ENCODE results near the gene IDUA.

IDUA gene

GRCh38 chr4:1015746-1016145 lies 28.9 kb downstream of the IDUA start:
- DNase-seq (ENCODE audit: low read depth) = no peak

- DNase-seq (ENCODE audit: low read depth) = no peak
Observed at GRCh38 chr4:1017211-1017610, 30.4 kb downstream of the IDUA start.

GRCh38 chr4:1017706-1018105 lies 30.9 kb downstream of the IDUA start:
- DNase-seq (ENCODE audit: low read depth) = no peak

- DNase-seq (ENCODE audit: low read depth) = no peak
Observed at GRCh38 chr4:1018147-1019020, 31.5 kb downstream of the IDUA start.

- DNase-seq (ENCODE audit: low read depth) = no peak
Observed at GRCh38 chr4:1019320-1019719, 32.5 kb downstream of the IDUA start.

- DNase-seq (ENCODE audit: low read depth) = no peak
Observed at GRCh38 chr4:1019729-1020470, 33.1 kb downstream of the IDUA start.

GRCh38 chr4:1021386-1022050 lies 34.7 kb downstream of the IDUA start:
- DNase-seq (ENCODE audit: low read depth) = no peak

- DNase-seq (ENCODE audit: low read depth) = no peak
Observed at GRCh38 chr4:1022051-1022738, 35.4 kb downstream of the IDUA start.

- no peak for DNase-seq (ENCODE audit: low read depth)
Observed at GRCh38 chr4:1022739-1023066, 35.9 kb downstream of the IDUA start.

- DNase-seq (ENCODE audit: low read depth) = no peak
Observed at GRCh38 chr4:1023075-1023640, 36.3 kb downstream of the IDUA start.

- DNase-seq (ENCODE audit: low read depth) = no peak
Observed at GRCh38 chr4:1023895-1024740, 37.3 kb downstream of the IDUA start.

GRCh38 chr4:1024882-1025545 lies 38.2 kb downstream of the IDUA start:
- DNase-seq (ENCODE audit: low read depth) = no peak

- no peak for DNase-seq (ENCODE audit: low read depth)
Observed at GRCh38 chr4:1026115-1026514, 39.3 kb downstream of the IDUA start.

GRCh38 chr4:1027219-1027914 lies 40.5 kb downstream of the IDUA start:
- no peak for DNase-seq (ENCODE audit: low read depth)

- DNase-seq (ENCODE audit: low read depth) = no peak
Observed at GRCh38 chr4:1027915-1028238, 41.0 kb downstream of the IDUA start.

- DNase-seq (ENCODE audit: low read depth) = no peak
Observed at GRCh38 chr4:1028574-1029220, 41.9 kb downstream of the IDUA start.

- no peak for DNase-seq (ENCODE audit: low read depth)
Observed at GRCh38 chr4:1029529-1029928, 42.7 kb downstream of the IDUA start.

- no peak for DNase-seq (ENCODE audit: low read depth)
Observed at GRCh38 chr4:1030031-1030430, 43.2 kb downstream of the IDUA start.

- DNase-seq (ENCODE audit: low read depth) = no peak
Observed at GRCh38 chr4:1030559-1030958, 43.7 kb downstream of the IDUA start.

GRCh38 chr4:1031346-1031745 lies 44.5 kb downstream of the IDUA start:
- no peak for DNase-seq (ENCODE audit: low read depth)
